NCI-H1436 treated with DMSO at 0.1 percent for 48 hours (cell line): ENCODE measurements around the gene ADAM30.
A peak's percentile ranks its signal among the peaks of the same experiment; 100 is the strongest.
"Not testable (repeated sequence)": the region's sequence is repeated elsewhere in the genome, so short reads cannot be mapped to it uniquely, and the experiment has no call there.

Experiments
- DNase-seq: peaks from one replicate; lab custom pipeline; 2025; lab: John Stamatoyannopoulos, UW

ADAM30 gene

DNA sequence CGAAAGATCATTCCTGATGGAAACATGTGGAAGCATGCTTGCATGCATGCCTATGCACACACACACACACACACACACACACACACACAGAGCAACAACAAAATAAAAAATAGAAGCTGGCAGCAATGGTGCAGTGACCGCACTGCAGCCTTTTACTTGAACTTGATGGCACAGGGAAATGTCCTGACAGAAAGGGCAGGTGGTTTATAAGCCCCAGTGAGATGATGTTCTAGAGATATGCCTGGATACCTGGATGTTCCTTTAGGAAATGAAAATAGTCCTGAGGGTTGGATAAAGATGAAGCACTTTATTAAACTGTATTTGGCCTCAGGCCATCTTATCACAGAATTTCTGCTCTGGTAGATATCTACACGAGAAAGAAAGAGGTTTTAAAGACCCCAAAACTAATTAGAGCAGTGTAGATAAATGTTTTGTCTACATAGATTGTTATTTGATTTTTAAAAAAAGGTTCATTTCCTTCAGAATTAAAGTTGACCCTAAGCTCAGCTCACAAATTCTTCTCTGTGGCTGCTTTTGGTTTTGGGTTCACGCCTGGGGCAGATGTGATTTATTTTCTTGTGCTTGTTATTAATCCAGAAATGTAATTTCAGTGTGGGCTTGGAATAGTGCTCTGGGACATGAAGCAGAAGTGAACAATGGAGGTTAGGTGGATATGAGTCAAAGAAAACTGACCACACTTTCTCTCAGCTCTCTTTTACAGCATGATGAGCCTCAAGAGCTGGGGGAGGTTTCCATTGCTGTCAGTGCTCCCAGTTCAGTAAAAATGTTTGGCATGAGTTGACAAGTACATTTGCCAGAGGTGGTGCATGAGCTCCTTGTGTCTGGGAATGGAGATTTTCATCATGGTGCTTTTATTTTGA, 22.9 kb downstream of the ADAM30 start:
- DNase-seq = no peak

DNA sequence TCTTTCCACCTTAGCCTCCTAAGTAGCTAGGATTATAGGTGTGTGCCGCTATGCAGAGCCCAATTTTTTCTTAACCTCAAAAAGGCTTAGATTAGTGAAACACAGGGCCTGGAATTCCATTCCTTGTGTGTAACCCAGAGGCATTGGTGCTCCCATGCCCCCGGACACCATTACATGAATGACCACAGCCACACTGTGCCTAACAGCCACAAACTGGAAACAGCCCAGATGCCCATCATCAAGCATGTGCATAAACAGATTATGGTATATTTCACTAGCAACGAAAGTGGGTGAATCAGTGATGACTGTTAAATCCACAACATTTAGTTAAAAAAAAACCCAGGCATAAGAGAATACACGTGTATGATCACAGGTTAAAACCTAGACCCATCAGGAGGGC, 24.4 kb downstream of the ADAM30 start:
- DNase-seq = no peak

DNA sequence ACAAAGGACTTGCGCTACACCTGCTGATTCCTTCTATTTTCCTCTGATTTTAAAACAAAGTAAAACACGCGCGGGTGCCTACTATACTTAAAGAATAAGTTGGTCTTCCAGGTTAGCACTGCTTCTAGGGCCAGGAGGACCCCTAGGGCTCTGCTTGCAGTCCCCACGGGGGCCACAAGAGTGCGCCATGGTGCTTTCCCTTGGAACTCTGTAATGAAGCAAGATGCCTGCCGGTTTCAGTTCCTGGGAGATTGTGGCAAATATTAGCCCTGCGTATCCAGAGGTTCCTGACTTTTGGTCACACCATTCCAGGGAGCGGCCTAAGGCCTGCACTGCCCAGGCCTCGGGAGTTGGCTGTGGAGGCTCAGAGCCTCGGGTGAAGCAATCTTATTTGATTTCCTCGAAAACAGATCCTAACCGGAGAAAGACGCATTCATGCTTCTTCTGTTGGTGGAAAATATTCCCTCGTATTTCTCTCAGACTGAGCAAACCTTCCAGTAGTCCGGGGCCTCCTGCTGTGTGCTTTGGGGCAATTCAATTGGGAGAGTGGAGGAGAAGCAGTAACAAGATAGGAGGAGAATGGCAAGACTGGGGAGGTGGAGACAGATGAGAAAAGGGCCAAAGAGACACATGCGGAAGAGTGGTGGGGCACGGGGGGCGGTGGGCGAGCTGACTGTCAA, 25.3 kb downstream of the ADAM30 start:
- DNase-seq = peak; percentile 2

DNA sequence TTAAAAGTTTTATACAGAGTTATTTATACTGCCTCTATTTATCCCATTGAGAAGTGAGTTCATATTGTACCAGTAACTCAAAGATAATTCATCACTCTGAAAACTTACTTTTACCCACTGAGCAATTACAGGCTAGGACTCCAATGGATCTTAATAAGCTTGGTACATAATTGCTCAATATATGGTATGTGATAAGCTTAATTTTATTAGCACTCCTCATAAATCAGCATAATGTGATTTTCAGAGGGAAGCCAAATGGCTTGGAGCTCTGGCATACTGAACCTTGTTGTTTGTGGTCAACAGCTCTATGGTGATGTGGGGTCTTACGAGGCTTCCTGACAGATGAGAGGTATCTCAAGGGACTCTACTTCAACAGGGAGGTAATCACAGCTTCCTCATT, 26.3 kb downstream of the ADAM30 start:
- no peak for DNase-seq

DNA sequence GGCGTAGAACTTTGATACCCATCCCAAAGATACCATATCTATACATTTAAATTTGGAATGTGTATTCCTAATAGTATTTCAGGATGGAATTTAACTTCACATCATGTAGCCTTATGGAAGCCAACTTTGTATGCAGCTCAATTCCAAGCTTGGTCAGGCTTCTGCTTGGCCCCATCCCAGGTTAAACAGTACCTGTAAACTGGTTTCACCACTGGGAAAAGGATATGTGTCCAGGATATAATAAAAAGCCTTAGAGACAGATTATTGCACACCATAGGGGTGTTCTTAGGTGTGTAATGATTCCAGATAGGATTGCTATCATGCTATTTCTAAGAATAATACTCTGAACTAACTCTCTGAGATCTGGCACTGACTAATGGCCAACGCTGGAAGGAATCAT, 28.1 kb downstream of the ADAM30 start:
- no peak for DNase-seq

DNA sequence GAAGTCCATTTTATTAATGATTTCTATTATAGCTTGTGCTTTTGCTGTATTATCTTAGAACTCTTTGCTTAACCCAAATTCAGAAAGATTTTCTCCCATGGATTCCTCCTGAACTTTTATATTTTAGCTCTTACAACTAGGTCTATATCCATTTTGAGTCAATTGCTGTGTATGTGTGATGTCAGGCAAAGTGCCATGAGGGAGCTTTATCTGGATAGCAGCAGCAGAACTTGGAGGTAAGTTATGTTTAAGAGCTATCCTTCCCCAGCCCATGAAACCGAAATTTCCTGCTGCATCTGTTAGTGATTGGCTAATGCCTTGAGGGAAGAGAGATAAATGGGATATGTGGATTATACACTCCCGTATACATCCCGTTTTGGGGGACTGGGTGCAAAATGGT, 29.9 kb downstream of the ADAM30 start:
- DNase-seq = no peak

DNA sequence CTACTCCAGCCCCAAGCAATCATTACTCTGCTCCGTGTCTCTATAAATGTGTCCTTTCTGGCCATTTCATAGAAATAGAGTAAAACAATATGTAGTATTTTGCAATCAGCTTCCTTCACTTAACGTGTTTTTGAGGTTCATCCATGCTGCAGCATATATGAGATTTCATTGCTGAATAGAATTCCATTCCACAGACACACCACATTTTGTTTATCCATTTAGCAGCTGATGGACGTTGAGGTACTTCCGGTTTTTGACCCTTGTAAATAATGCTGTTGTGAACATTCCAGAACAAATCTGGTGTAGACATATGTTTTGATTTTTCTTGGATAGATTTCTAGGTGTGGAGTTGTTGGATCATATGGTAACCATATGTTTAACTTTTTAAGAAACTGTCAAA, 30.7 kb downstream of the ADAM30 start:
- no peak for DNase-seq

DNA sequence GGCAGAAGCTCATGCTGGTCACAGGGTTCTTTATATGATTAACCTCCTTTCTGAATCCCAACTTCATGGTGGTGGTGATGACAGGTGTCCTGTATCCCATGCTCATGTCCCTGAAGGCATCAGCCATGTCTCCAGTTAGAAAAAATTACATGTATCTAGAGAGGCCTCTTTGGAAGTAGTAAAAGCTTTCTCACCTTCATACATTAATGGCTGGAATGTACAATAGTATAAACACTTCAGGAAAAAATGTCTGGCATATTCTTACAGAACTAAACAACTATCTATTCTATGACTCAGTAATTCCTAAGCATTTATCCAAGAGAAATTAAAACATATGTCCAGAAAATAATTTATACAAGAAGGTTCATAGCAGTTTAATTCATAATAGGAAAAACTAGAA, 34.0 kb downstream of the ADAM30 start:
- no peak for DNase-seq

DNA sequence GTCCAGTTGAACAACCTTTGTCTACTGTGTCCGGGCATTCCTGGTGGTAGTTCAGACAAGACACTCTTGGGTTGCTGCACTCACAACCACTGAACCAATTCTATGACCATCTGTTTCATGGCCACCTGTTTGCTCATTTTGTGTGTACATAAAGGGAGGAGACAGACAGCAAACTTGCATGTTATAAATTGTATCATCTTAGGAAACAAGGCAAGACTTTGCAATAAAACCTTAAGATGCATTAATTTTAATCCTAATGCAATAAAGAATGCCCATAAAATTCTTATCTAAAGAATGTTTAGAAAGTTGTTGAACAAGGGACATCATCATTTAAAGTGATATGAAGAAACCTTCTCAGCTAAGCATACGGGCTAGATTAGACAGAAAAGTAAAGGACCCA, 34.8 kb downstream of the ADAM30 start:
- DNase-seq = no peak

DNA sequence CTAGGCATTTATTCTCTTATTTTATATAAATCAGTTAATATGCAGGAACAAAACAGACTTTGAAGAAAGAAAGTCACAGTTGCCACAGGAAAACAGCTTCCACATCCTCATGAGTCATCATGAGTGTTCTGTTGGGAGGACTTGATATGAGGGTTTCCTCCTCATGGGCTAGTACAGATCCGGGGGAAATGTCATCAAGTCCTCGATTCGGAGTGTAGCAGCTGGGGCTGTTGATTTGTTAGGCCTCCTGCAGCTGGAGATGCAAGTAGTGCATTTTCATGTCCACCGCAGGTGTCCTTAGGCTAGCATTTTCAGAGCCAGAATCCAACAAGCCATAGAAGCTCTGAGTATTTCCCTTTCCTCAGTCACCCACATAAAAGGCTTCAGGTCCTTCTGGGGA, 36.7 kb downstream of the ADAM30 start:
- no peak for DNase-seq

DNA sequence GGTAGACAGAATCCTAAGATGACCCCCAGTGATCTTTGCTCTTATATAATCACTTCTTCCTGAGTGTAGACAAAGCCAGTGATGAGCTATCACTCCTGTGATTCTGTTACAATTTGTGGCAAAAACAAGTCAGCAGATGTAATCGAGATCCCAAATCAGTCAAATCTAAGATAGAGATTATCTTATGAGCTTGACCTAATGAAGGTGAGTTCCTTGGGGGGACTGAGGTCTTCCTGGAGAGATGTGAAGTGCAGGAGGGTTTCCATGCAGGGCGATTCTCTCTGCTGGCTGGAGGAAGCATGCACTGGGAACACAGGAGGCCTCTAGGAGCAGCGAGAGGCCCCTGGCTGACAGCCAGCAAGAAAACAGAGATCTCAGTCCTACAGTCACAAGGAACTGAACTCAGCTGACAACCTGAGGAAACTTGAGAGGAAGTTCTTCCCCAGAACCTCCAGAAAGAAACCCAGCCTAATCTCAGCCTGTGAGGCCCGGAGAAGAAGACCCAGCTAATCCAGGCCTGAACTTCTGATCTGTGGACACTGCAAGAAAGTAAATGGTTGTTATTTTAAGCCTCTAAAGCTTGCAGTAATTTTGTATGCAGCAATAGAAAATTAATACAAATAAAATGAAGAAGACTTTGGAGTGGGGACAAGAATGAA, 37.6 kb downstream of the ADAM30 start:
- DNase-seq = not testable (repeated sequence)

DNA sequence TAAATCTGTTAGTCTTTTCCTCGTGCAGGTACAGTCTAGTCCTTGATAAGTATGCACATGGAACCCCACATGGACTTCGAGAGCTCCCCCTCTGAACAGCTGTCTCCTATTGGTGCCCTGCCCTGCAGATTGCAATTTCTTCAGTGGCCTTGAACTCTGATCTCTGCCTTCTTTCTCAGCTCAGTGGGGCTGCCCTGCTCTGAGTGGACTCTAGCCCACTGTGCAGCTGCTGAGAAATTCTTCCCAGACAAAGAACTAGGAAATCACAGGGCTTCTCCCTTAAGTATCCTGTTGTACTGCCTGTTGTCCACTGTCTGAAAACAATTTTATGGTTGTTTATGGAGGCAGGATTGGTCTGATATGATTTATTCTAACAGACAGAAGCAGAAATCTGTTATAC, 38.2 kb downstream of the ADAM30 start:
- DNase-seq = no peak

DNA sequence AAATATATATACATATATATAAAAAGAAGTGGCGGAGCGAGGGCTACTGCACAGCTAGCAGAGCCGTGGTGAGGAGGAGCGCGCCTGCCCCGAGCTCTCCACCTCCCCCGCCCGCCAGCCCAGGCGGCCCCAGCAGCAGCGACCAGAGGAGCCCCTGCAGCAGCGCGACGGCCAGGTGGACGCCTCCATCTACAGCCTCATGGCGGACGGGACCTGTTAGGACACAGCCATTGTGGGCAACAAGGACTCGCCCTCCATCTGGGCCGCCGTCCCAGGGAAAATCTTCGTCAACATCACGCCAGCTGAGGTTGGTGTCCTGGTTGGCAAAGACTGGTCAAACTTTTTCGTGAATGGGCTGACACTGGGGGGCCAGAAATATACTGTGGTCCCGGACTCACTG, 43.2 kb downstream of the ADAM30 start:
- DNase-seq = no peak

DNA sequence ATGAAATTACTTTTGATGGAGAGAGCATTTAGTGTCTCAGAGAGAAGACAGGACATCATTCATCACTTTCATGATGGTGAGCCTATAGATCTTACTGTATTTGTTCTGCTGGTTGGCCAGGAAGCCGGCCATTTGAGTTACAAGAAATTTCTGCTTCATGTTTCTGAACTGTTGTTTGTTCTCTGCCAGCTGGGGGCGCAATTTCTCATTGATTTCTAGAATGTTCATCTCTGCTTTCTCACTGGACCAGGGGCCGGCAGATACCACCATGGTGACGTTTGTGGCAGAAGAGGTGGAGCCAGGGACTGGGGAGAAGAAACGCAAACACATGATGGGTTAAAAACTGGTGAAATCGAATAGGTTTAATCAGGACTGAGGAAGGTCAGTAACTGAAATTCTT, 52.1 kb downstream of the ADAM30 start:
- DNase-seq = not testable (repeated sequence)
